Upper lobe of right lung (tissue), 1 donor: ENCODE results near the gene GJA5. TPM values are rescaled to one million over a fixed set of nuclear protein-coding genes. Genes with fewer than 3 reads are reported as not detected.

Experiments
- ATAC-seq: fragments of 200-7000 bp; cut with Tn5 transposase; one replicate; pipeline ENCODE4 v1.9.1; 2020; ENCODE audit warnings: mild to moderate bottlenecking, moderate library complexity
- DNase-seq: peaks from one replicate; pipeline ENCODE4 v3.0.0-alpha.2; 2020
- H3K27ac ChIP-seq: fragments of 200-600 bp; one replicate; pipeline ENCODE4 v1.8.0; 2022
- H3K27me3 ChIP-seq: fragments of 200-600 bp; one replicate; pipeline ENCODE4 v1.8.0; 2022; ENCODE audit warnings: mild to moderate bottlenecking
- H3K36me3 ChIP-seq: fragments of 200-600 bp; one replicate; pipeline ENCODE4 v1.8.0; 2022
- H3K4me1 ChIP-seq: fragments of 200-600 bp; one replicate; pipeline ENCODE4 v1.8.0; 2022
- H3K4me3 ChIP-seq: fragments of 200-600 bp; one replicate; pipeline ENCODE4 v1.8.0; 2022; ENCODE audit warnings: mild to moderate bottlenecking
- H3K9me3 ChIP-seq: fragments of 200-600 bp; one replicate; pipeline ENCODE4 v1.8.0; 2022
- CTCF ChIP-seq: fragments of 200-600 bp; IDR thresholded peaks from one replicate; pipeline ENCODE4 v1.8.0; 2022; ENCODE audit warnings: antibody characterized with exemption
- intact Hi-C: fragments of 100-400 bp; cut with DNase I; formaldehyde crosslinking; loops from one replicate; pipeline ENCODE4 v1.11.0; 2022
- total RNA-seq: library from RNA; stranded (reverse); fragmentation: NEBNext Ultra II Directional; extraction: Animal tissue kit (Norgen Biotek cat#: 25700); gene quantifications from one replicate; pipeline ENCODE4 v1.2.1, GENCODE V29; 2021
- donor health status: DM: no; HTN: yes; CAD: no; lungs with severe emphysema.

GJA5 gene
- total RNA-seq, 1 donor from 2014 or later: 62.2 TPM

GRCh38 chr1:147762233-147763024, 2.0 kb upstream of the GJA5 start:
- intact Hi-C loops: no loop called here
- Histone ChIP-seq H3K27ac (peak overlapping the region; percentile 37), H3K27me3 (no peaks in the 10 kb centered on the region), H3K4me1 (peaks cover 31% of the 10 kb centered on the region), H3K36me3 (no peaks in the 10 kb centered on the region), H3K9me3 (no peaks in the 10 kb centered on the region), H3K4me3 (no peak overlapping the region)
- DNase-seq: no peak
- no peak for ATAC-seq
- TF ChIP-seq CTCF: no peak

DNA sequence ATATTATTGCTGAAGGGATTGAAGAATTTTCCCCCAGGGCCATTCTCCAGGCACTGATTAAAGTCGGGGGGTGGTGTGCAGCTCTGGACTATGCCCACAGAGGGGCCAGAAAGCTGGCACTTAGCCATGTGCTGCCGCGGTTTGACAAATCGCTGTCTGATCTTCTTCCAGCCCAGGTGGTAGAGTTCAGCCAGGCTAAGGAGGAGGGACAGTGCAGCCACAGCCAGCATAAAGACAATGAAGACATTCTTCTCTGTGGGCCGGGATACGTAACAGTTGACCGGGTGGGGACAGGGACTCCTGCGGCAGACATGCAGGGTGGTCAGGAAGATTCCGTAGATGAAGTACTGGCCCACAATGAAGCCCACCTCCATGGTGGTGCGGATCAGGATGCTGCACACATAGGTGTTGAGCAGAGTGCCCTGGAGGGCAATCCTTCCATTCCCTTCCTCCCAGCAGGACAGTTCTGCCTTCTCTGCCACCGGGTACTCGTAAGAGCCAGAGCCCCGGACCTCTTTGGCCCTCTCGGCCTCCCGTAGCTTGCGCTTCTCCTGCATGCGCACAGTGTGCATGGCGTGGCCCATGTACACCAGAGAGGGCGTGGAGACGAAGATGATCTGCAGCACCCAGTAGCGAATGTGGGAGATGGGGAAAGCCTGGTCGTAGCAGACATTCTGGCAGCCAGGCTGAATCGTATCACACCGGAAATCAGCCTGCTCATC, 1.9 kb downstream of the GJA5 start:
- Histone ChIP-seq H3K9me3 (no peaks in the 10 kb centered on the region), H3K4me3 (no peak overlapping the region), H3K4me1 (peaks cover 45% of the 10 kb centered on the region), H3K36me3 (no peaks in the 10 kb centered on the region), H3K27ac (no peak overlapping the region), H3K27me3 (no peaks in the 10 kb centered on the region)
- intact Hi-C loops: no loop called here
- no peak for DNase-seq
- no peak for ATAC-seq
- TF ChIP-seq CTCF: no peak

- intact Hi-C loops: no loop called here
- ATAC-seq (peak; percentile 91), DNase-seq (peak; percentile 71)
- Histone ChIP-seq H3K27me3 (no peaks in the 10 kb centered on the region), H3K36me3 (no peaks in the 10 kb centered on the region), H3K4me1 (peaks cover 41% of the 10 kb centered on the region), H3K27ac (no peak overlapping the region), H3K4me3 (no peak overlapping the region), H3K9me3 (no peaks in the 10 kb centered on the region)
- no peak for TF ChIP-seq CTCF
Measured at GRCh38 chr1:147757015-147757990, 3.1 kb downstream of the GJA5 start.

DNA sequence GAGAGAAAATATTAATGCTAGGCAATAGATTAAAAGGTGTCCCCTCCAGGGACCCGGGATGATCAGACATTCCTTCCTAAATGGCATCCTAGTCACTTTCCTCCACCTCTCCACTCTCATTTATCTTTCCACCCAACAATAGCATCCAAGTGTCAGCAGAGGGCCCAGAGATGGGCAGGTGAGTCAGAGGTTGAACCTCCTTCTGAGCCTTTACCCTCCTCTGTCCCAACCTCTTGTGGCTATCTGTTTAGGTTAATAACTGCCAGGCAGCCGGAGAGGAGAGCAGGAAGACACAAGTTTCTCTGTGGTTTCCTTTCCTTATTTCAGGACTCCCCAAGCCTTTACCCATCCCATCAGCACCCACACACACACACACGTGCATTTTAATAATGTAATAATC, 4.1 kb downstream of the GJA5 start:
- TF ChIP-seq CTCF: no peak
- H3K36me3 ChIP-seq: no peaks in the 10 kb centered on the region
- no peak for ATAC-seq
- DNase-seq: no peak
- no peak overlapping the region for H3K4me3 ChIP-seq
- intact Hi-C loops: no loop called here
- H3K9me3 ChIP-seq: no peaks in the 10 kb centered on the region
- H3K27me3 ChIP-seq: no peaks in the 10 kb centered on the region
- H3K4me1 ChIP-seq: peaks cover 32% of the 10 kb centered on the region
- H3K27ac ChIP-seq: no peak overlapping the region

DNA sequence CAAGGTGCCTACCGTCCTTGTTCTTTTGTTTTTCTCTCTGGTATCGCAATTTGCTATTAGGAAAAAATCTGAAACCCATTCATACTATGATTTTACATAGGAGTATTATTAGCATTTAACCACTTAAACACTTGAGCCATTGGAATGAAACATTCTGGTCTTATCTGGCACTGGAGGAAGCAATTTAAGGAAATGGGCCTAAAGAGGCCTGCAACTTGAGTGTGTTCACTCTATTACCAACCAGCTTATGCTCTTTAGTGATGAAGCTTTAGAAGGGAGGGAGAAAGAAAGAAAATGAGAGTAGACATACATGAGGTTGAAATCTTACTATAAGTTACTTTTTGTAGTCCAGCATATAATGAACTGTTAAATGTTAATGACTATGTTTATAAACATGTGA, 5.7 kb downstream of the GJA5 start:
- Histone ChIP-seq H3K27me3 (no peaks in the 10 kb centered on the region), H3K4me1 (peaks cover 28% of the 10 kb centered on the region), H3K27ac (no peak overlapping the region), H3K36me3 (no peaks in the 10 kb centered on the region), H3K9me3 (no peaks in the 10 kb centered on the region), H3K4me3 (no peak overlapping the region)
- DNase-seq: no peak
- ATAC-seq: no peak
- TF ChIP-seq CTCF: no peak
- intact Hi-C loops: no loop called here
